Right ventricle myocardium inferior (tissue), 1 donor: ENCODE results near the gene KLHL29. TPM values are rescaled to one million over a fixed set of nuclear protein-coding genes. Genes with fewer than 3 reads are reported as not detected.
"Not testable (repeated sequence)": the region's sequence is repeated elsewhere in the genome, so short reads cannot be mapped to it uniquely, and the experiment has no call there.

ENCODE experiments used
- ATAC-seq: fragments of 200-7000 bp; cut with Tn5 transposase; one replicate; pipeline ENCODE4 v1.9.1; 2020; ENCODE audit warnings: mild to moderate bottlenecking, moderate library complexity
- DNase-seq: peaks from one replicate; pipeline ENCODE4 v3.0.0; 2021; ENCODE audit errors: missing footprints
- intact Hi-C: fragments of 100-400 bp; cut with DNase I; formaldehyde crosslinking; loops from one replicate; pipeline ENCODE4 v1.11.0; 2022
- total RNA-seq: library from RNA; stranded (reverse); fragmentation: NEBNext Ultra II Directional; extraction: Animal tissue kit (Norgen Biotek cat#: 25700); gene quantifications from one replicate; pipeline ENCODE4 v1.2.1, GENCODE V29; 2021
- donor health status: DM: no; HTN: yes; CAD: no; lungs with severe emphysema.

KLHL29 gene
- total RNA-seq, 1 donor from 2014 or later, result 0.54 TPM

- intact Hi-C loops, result loop anchor here (10.0 kb wide), 1 partner anchor 367 kb away; no protein-coding TSS in a partner anchor
- ATAC-seq (no peak), DNase-seq (no peak)
Observed at GRCh38 chr2:23387845-23388244, 2.9 kb downstream of the KLHL29 start.

DNA sequence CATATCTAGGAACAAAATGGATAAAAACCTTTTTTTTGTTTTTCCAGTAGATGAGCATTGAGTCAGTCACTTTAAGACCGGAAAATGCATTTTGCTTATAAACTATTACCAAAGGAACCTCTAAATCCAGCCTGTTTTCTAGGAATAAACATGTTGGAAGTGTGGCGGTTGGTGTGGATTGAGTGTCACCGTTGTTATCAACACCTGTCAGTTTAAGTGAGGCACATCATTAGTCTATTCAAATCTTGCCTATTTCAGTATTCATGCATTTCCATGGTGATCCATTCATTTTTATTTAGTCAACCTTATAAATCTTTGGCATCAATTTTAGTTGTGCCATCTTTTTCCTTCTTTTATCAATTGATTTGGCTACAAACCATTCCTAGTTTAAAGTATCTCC is 3.3 kb downstream of the KLHL29 start:
- intact Hi-C loops, result loop anchor here (10.0 kb wide), 1 partner anchor 367 kb away; no protein-coding TSS in a partner anchor
- no peak for DNase-seq
- ATAC-seq, result no peak

DNA sequence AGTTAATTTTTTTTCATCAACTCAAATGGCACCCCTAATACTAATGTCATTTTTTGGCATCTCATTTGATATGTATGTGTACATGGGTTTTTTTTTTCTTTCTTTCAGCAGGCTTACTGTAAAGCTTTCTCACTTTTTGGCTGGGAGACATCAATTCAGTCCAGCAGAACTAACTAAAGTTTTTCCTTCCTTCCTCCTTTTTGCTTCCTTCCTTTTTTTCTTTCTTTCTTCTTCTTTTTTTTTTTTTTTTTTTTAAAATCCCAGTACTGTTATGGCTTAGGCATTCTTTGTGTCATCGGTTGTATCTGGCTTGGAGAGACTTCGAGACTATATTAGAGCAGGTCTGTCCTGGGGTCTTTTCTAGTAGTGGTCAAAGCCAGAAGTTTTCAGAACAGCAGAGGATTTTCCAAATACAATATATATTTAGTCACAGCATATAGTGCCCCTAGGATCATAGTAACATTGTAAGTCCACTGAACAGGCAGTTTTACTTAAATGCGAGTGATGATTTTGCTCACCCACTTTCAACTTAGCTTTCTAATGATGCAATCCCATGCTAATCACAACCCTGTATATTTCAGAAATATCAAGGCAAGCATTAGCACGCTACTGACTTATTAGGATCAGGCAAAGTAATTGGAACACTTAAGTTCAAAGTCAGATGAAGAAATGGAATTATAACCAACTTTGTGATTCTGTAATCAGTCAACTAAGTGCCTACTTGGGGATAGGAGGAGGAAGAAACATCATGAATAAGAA is 4.0 kb downstream of the KLHL29 start:
- no peak for ATAC-seq
- intact Hi-C loops, result loop anchor here (10.0 kb wide), 1 partner anchor 366 kb away; no protein-coding TSS in a partner anchor
- DNase-seq, result no peak

DNA sequence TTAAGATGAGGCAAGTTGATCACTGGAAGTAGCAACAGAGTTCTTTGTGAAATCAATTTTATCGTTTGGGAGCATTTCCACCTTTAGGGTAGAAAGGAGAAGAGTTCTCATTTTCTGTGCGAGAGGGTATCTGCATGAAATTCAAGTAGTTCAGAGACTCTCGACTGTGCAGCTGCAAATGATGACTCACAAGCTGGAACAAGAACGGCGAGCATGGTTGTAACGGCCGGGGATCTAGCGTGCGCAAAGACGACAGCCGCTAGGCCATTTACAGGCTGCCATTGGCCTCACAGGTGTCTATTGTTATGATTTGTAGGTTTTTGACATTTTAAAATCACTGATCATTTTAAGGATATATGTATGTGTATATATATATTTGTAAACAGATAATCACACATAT is 5.2 kb downstream of the KLHL29 start:
- intact Hi-C loops, result no loop called here
- no peak for ATAC-seq
- DNase-seq, result no peak

- ATAC-seq, intact Hi-C loops, DNase-seq: not testable (repeated sequence)
Observed at GRCh38 chr2:23391237-23391736, 6.3 kb downstream of the KLHL29 start.

GRCh38 chr2:23393722-23394121 is 8.7 kb downstream of the KLHL29 start:
- DNase-seq (no peak), ATAC-seq (no peak)
- intact Hi-C loops, result no loop called here

GRCh38 chr2:23394700-23395099 is 9.7 kb downstream of the KLHL29 start:
- DNase-seq (no peak), ATAC-seq (no peak)
- intact Hi-C loops, result no loop called here

GRCh38 chr2:23397478-23397877 is 12.5 kb downstream of the KLHL29 start:
- ATAC-seq, result no peak
- intact Hi-C loops, result no loop called here
- DNase-seq, result no peak

GRCh38 chr2:23399674-23400261 is 14.8 kb downstream of the KLHL29 start:
- intact Hi-C loops, result no loop called here
- ATAC-seq (no peak), DNase-seq (no peak)

- ATAC-seq (no peak), DNase-seq (no peak)
- intact Hi-C loops, result no loop called here
Observed at GRCh38 chr2:23400703-23401102, 15.7 kb downstream of the KLHL29 start.

- ATAC-seq, result no peak
- intact Hi-C loops, result no loop called here
- no peak for DNase-seq
Observed at GRCh38 chr2:23401427-23402204, 16.6 kb downstream of the KLHL29 start.

- ATAC-seq, result no peak
- intact Hi-C loops, result no loop called here
Observed at GRCh38 chr2:23402205-23402740, 17.3 kb downstream of the KLHL29 start.

GRCh38 chr2:23404426-23404825 is 19.4 kb downstream of the KLHL29 start:
- ATAC-seq (peak; percentile 72), DNase-seq (no peak)
- intact Hi-C loops, result no loop called here

More at GRCh38 chr2:23402205-23402740, 17.3 kb downstream of the KLHL29 start:
- no peak for DNase-seq

GRCh38 chr2:23409248-23409647 is 24.3 kb downstream of the KLHL29 start:
- no peak for ATAC-seq
- intact Hi-C loops, result no loop called here
- no peak for DNase-seq

DNA sequence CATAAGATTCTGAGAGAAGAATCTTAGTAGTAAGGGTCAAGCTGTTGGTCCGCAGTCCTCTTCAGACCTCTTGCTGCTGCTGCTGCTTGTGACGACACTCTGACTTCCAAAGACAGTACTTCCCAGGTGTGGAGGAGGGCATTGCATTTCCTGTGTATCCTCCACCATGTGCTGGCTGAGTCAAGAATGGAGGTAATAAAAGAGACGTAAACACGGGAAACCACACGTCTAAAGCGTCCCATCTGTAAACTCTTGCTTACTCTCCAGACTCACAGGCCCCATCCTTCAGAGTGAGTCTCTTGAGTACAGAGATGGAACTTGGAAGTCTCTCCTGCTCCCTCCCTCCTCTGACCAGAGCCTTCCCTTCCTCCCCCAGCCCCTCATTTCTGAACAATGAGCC is 25.6 kb downstream of the KLHL29 start:
- no peak for ATAC-seq
- DNase-seq, result no peak
- intact Hi-C loops, result no loop called here

DNA sequence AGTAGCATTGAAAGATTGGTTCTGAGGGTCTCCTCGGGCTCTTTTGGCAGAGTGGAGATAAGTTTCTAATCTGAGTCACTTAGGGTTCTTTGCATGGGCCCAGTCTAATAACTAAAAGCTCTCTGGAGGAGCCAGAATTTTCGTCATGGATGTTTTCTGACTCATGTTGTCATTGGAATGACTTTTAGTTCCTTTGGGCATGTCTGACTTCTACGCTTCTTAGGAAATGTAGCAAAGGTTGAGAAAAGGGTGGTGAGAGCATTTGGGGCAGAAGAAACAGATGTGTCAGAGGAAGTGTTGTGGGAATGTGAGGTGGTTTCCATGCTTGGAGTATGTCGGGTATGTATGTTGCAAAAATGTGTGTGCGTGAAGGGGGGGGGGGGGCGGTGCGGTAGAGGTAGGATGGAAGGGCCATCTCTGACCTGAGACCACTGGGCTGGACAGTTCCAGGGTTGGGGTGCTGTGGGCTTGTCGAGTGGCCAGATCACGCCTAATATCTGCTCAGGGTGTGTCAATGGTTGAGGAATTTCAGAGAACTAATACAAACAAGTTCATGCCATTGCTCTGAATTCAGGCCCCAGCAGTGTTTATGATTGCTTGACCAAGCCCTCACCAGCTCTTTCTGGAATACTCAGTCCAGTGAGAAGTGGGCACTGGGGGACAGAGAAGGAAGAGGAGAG is 26.9 kb downstream of the KLHL29 start:
- DNase-seq (no peak), ATAC-seq (peak; percentile 36)
- intact Hi-C loops, result no loop called here

DNA sequence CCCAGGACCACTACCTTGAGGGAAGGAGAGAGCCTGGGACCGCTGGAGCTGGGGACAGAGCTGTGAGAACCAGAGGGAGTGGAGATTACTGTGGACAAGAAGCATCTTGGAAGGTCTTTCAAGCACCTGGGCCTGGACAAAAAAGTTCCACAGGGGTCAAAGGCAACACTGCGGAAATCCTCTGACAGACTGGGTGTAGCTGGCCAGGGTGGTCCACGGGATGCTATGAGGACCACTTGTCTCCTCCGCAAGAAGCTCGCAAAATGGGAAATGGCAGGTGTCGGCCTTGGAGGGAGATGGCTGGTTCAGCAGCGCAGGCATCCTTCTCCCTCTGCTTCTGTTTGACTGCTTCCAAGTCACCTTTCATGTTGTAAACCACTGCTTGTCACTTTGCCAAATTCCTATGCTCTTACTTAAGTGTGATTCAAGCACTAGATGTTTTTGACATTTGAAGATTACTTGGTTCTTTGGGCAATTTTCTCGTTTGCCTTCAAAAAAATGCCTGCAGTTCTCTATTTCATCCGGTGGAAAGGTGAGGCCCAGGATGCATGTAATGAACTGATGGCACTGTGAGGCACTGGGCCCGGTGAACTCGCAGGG is 27.7 kb downstream of the KLHL29 start:
- intact Hi-C loops, result no loop called here
- DNase-seq, result no peak
- ATAC-seq, result no peak

DNA sequence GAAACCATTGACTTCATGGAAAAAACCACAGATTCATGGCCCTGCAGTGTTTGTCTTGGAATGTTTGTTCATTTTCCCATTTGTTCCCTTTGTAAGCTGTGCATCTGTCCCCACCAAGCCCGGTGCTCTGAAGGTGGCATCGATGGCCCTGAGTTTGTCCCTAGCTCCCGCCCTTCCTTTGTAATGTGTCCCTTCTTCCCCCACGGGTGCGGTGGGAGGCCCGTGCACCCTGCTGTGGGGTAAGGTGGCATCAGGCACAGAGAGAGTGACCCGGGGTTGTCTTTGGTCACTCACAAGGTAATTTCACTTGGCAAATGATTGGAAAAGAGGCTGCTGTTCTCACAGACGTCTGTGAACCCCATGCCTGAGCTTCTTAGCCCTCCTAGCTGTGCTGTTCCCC is 28.7 kb downstream of the KLHL29 start:
- ATAC-seq (no peak), DNase-seq (no peak)
- intact Hi-C loops, result no loop called here
